DND-41 (cell line): Measurements from ENCODE around the gene GLMN.

Source experiments
- ATAC-seq: fragments of 200-7000 bp; cut with Tn5 transposase; 3 replicates; pipeline ENCODE4 v1.9.1; 2021; ENCODE audit warnings: low read depth; ENCODE audit not compliant: insufficient read depth
- DNase-seq: peaks from one replicate; pipeline ENCODE4 v3.0.0-alpha.2; 2020
- H2AFZ ChIP-seq: 2 replicates; pipeline ENCODE4 v1.6.0; 2012; ENCODE audit warnings: low read depth, low read length
- H3K27ac ChIP-seq: 2 replicates; pipeline ENCODE4 v1.5.1; 2012; ENCODE audit warnings: low read length, inconsistent platforms
- H3K27me3 ChIP-seq: fragments of 200-600 bp; sonication (generic); 2 replicates; pipeline ENCODE4 v1.6.0; 2012; ENCODE audit warnings: low read length, mild to moderate bottlenecking, inconsistent platforms; ENCODE audit not compliant: insufficient read depth, poor library complexity
- H3K36me3 ChIP-seq: 2 replicates; pipeline ENCODE4 v1.5.1; 2012; ENCODE audit warnings: low read length, inconsistent platforms; ENCODE audit not compliant: insufficient read depth
- H3K4me1 ChIP-seq: 2 replicates; pipeline ENCODE4 v1.5.1; 2012; ENCODE audit warnings: mild to moderate bottlenecking, low read length; ENCODE audit not compliant: insufficient read depth
- H3K4me2 ChIP-seq: 2 replicates; pipeline ENCODE4 v1.6.0; 2012; ENCODE audit warnings: mild to moderate bottlenecking, moderate library complexity, low read length, inconsistent platforms; ENCODE audit not compliant: insufficient read depth
- H3K4me3 ChIP-seq, 2 experiments: fragments of 200-600 bp in 1 of 2; shearing (Covaris generic) in 1 of 2; 2 replicates each; pipeline ENCODE4 v1.5.1; 2012 to 2016; ENCODE audit warnings: inconsistent platforms in 2 of 2, low read length in 2 of 2, mild to moderate bottlenecking in 2 of 2, low read depth in 1 of 2, moderate library complexity in 1 of 2
- H3K79me2 ChIP-seq: 2 replicates; pipeline ENCODE4 v1.6.0; 2012; ENCODE audit warnings: low read length, inconsistent platforms; ENCODE audit not compliant: insufficient read depth
- H3K9ac ChIP-seq: 2 replicates; pipeline ENCODE4 v1.6.0; 2012; ENCODE audit warnings: low read depth, mild to moderate bottlenecking, inconsistent platforms, low read length, moderate library complexity
- H3K9me3 ChIP-seq: 2 replicates; pipeline ENCODE4 v1.5.1; 2012; ENCODE audit warnings: low read length, moderate library complexity, mild to moderate bottlenecking, inconsistent platforms; ENCODE audit not compliant: insufficient read depth, severe bottlenecking
- H4K20me1 ChIP-seq: 2 replicates; pipeline ENCODE4 v1.6.0; 2012; ENCODE audit warnings: low read length; ENCODE audit not compliant: insufficient read depth
- CTCF ChIP-seq: IDR thresholded peaks from 2 replicates; pipeline ENCODE4 v1.5.1; 2012; ENCODE audit warnings: borderline replicate concordance, low read length, moderate library complexity, mild to moderate bottlenecking; ENCODE audit not compliant: poor library complexity, severe bottlenecking; ENCODE audit errors: extremely low read depth
- EZH2 ChIP-seq: IDR thresholded peaks from 3 replicates; pipeline ENCODE4 v1.6.1; 2012; ENCODE audit warnings: borderline replicate concordance, low read depth, mild to moderate bottlenecking, moderate library complexity, low read length, inconsistent platforms; ENCODE audit not compliant: severe bottlenecking

Gene GLMN

GRCh38 chr1:92315766-92316599 is 17.2 kb upstream of the GLMN start:
- DNase-seq (no peak), ATAC-seq (no peak)
- Histone ChIP-seq H2AFZ (no peak overlapping the region), H3K36me3 (peaks cover 33% of the 10 kb centered on the region), H3K27me3 (no peaks in the 10 kb centered on the region), H3K9me3 (no peaks in the 10 kb centered on the region), H3K4me3 (no peak overlapping the region), H3K79me2 (no peaks in the 10 kb centered on the region), H3K4me1 (peaks cover 8% of the 10 kb centered on the region), H4K20me1 (no peaks in the 10 kb centered on the region), H3K9ac (no peak overlapping the region), H3K4me2 (no peak overlapping the region), H3K27ac (no peak overlapping the region)
- TF ChIP-seq EZH2 (no peak), CTCF (peak; percentile 15)

GRCh38 chr1:92314024-92314423 is 15.2 kb upstream of the GLMN start:
- H3K27ac ChIP-seq: no peak overlapping the region
- ATAC-seq: no peak
- no peaks in the 10 kb centered on the region for H3K79me2 ChIP-seq
- peaks cover 26% of the 10 kb centered on the region for H3K36me3 ChIP-seq
- no peak overlapping the region for H3K4me3 ChIP-seq
- no peaks in the 10 kb centered on the region for H4K20me1 ChIP-seq
- no peak for TF ChIP-seq EZH2
- TF ChIP-seq CTCF: no peak
- no peaks in the 10 kb centered on the region for H3K27me3 ChIP-seq
- H3K9me3 ChIP-seq: no peaks in the 10 kb centered on the region
- peaks cover 8% of the 10 kb centered on the region for H3K4me1 ChIP-seq
- DNase-seq: no peak
- H3K4me2 ChIP-seq: no peak overlapping the region
- H3K9ac ChIP-seq: no peak overlapping the region
- H2AFZ ChIP-seq: no peak overlapping the region

GRCh38 chr1:92310185-92310597 is 11.4 kb upstream of the GLMN start:
- Histone ChIP-seq H4K20me1 (no peaks in the 10 kb centered on the region), H3K79me2 (no peaks in the 10 kb centered on the region), H3K36me3 (peaks cover 48% of the 10 kb centered on the region), H3K9me3 (no peaks in the 10 kb centered on the region), H3K4me2 (no peak overlapping the region), H3K4me3 (no peak overlapping the region), H3K9ac (no peak overlapping the region), H2AFZ (no peak overlapping the region), H3K4me1 (no peaks in the 10 kb centered on the region), H3K27ac (peak overlapping the region; percentile 46; the same call in 1 of the 2 replicates), H3K27me3 (no peaks in the 10 kb centered on the region)
- TF ChIP-seq CTCF (peak; percentile 81), EZH2 (no peak)
- DNase-seq (no peak), ATAC-seq (peak; percentile 86)
